ENCODE results near the gene SHROOM4. TPM values are rescaled to one million over a fixed set of nuclear protein-coding genes. Genes with fewer than 3 reads are reported as not detected.

SHROOM4 gene
- total RNA-seq, 1 experiment from 2014 or later, result 0.05 TPM

DNA sequence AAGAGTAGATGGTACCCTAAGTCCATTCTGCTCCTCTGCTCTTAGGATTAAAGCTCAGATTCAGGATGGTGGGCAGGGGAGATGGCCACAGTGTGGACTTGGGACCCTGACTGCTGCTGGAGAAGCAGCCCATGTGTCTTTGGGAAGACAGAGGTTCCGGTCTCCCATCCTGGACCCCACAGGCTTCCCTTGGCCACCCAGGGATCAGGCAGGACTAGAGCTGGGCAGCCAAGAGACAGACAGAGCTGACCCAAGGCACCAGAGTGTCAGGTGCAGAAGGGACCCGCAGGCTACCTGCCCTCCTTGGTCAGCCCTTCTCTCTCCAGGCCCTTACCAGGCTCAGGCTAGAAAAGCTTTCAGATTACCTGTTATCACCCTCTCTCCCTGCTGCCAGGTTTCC lies 25.7 kb upstream of the SHROOM4 start:
- RAD21 ChIA-PET (ENCODE audit: low non-redundant PET in 1 of 2, low total read pairs in 2 of 2, uncharacterized antibody in 2 of 2, unreplicated experiment in 2 of 2), result no interaction called here
- DNase-seq (ENCODE audit: low read depth, low spot score), result no peak

More for the DNA sequence above, 25.7 kb upstream of the SHROOM4 start:
- no peaks in the 10 kb centered on the region for H3K79me2 ChIP-seq (ENCODE audit: insufficient read depth, low read length)
- TF ChIP-seq SRF (IDR thresholded peaks at IDR 0.05; ENCODE audit: low read depth) (no peak), ZNF274 (IDR thresholded peaks at IDR 0.05; ENCODE audit: low read depth, low read length) (no peak), JUND (IDR thresholded peaks at IDR 0.05) (no peak), TCF7L2 (IDR thresholded peaks at IDR 0.05; ENCODE audit: borderline replicate concordance, extremely low read depth, insufficient read depth, insufficient read length) (no peak), CBX3 (IDR thresholded peaks at IDR 0.05; ENCODE audit: low read depth) (no peak), ATF3 (IDR thresholded peaks at IDR 0.05) (no peak), POLR2AphosphoS5 (IDR thresholded peaks at IDR 0.05; ENCODE audit: low read depth, low read length) (no peak), POLR2A (IDR thresholded peaks at IDR 0.05; ENCODE audit: borderline replicate concordance, extremely low read depth, insufficient read depth, insufficient read length) (no peak), ELF1 (IDR thresholded peaks at IDR 0.05; ENCODE audit: borderline replicate concordance, low read depth) (no peak), CEBPB (IDR thresholded peaks at IDR 0.05; ENCODE audit: low read depth) (no peak), RAD21 (IDR thresholded peaks at IDR 0.05; ENCODE audit: low read depth) (no peak), REST (IDR thresholded peaks at IDR 0.05; ENCODE audit: low read depth) (no peak)
- TF ChIP-seq, protein P1, sequence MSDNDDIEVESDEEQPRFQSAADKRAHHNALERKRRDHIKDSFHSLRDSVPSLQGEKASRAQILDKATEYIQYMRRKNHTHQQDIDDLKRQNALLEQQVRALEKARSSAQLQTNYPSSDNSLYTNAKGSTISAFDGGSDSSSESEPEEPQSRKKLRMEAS (IDR thresholded peaks at IDR 0.05), result no peak
- no peaks in the 10 kb centered on the region for H3K9me2 ChIP-seq (ENCODE audit: insufficient read depth)
- ATAC-seq, result no peak
- H3K27ac ChIP-seq (ENCODE audit: low read depth, low read length), result no peak overlapping the region
- no peak overlapping the region for H3K9ac ChIP-seq (ENCODE audit: low read length)
- CTCF ChIA-PET, result no interaction called here
- H4K20me1 ChIP-seq (ENCODE audit: insufficient read depth), result no peaks in the 10 kb centered on the region
- H3K4me2 ChIP-seq (ENCODE audit: low read length), result no peak overlapping the region
- no peaks in the 10 kb centered on the region for H3K36me3 ChIP-seq (ENCODE audit: control insufficient read depth in 1 of 2, insufficient read depth in 2 of 2, low read length in 2 of 2)
- no peak overlapping the region for H2AFZ ChIP-seq (ENCODE audit: low read depth, low read length, poor library complexity, severe bottlenecking)
- H3K4me1 ChIP-seq (ENCODE audit: control insufficient read depth in 1 of 2, insufficient read depth in 2 of 2, low read length in 2 of 2), result no peaks in the 10 kb centered on the region
- POLR2A ChIA-PET, result no interaction called here
- no peaks in the 10 kb centered on the region for H3K27me3 ChIP-seq (ENCODE audit: insufficient read depth, low read length)
- BruUV-seq (replicated peaks), result no TSS peak
- H3K4me3 ChIP-seq (replicated peaks in 1 of 2; ENCODE audit: low read depth in 1 of 2, low read length in 2 of 2), result no peak overlapping the region
- H3K9me3 ChIP-seq (ENCODE audit: control insufficient read depth in 1 of 2, insufficient read depth in 1 of 2, low read depth in 1 of 2, low read length in 2 of 2), result no peaks in the 10 kb centered on the region
- intact Hi-C loops (cut with micrococcal nuclease), result no loop called here
